ENCODE measurements around the gene SGTA. TPM values are rescaled to one million over a fixed set of nuclear protein-coding genes. Genes with fewer than 3 reads are reported as not detected.

SGTA gene
- total RNA-seq, 3 donors from 2014 or later (not counting 1 experiment from before 2014, with no cell fraction given): 35.2 to 38.1 (median 36.2) TPM

DNA sequence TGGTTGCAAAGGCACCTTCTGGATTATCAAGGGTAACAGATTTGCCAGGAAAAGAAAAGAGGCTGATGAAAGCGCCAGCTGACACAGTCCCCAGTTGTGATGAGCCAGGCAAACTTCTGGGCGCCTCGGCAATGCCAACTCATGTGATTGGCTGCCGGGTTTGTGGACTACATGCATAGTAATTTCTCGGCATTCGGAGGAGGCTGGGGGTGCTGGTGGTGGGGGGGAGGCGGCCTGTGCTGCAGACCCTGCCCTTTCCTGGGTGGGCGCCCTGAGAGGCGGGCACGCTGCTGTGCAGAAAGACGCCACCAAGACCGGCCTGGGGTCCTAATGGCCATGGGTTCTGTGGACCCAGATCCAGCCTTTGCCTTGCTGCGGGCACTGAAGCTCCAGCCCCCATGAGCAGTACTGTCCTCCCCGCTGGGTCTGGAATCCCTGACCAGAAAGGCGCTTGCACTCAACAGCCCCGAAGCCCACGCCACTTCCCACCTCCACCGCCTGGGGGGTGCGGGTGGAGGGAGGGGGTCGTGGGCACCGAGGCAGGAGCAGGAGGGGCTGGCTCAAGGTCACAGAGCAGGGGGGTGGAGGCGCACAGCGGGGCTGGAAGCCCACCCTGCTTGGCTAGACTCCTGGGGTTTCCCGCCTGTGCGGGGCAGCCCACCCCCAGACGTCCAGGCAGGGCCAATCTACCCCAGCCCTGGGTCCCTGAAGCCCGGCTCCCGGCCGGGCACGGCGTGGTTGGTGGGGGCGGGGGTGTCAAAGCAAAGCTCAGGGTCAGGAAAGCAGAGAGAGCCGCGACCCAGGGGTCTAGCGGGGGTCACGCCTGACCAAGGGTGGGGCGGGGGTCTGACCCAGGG is 62.9 kb downstream of the SGTA start:
- DNase-seq (no peak), ATAC-seq (no peak)
- Mint-ChIP-seq H3K4me3 (no peak overlapping the region), H3K27me3 (ENCODE audit: low read depth in 2 of 2) (peaks cover 8 to 12% of the 10 kb centered on the region in 2 donors), H3K27ac (no peak overlapping the region), H3K36me3 (no peaks in the 10 kb centered on the region), H3K9me3 (peaks cover 3 to 6% of the 10 kb centered on the region in 2 donors), H3K4me1 (peaks cover 0 to 2% of the 10 kb centered on the region in 2 donors)
- H3K27ac ChIP-seq (ENCODE audit: low read length): no peak overlapping the region
- H3K4me1 ChIP-seq (ENCODE audit: control insufficient read depth, insufficient read depth, low read length): peaks cover 11% of the 10 kb centered on the region
- H3K27me3 ChIP-seq (ENCODE audit: control insufficient read depth, insufficient read depth, low read length): peaks cover 17% of the 10 kb centered on the region
- peaks cover 4% of the 10 kb centered on the region for H3K9me3 ChIP-seq (ENCODE audit: control insufficient read depth, insufficient read depth, low read length)
- H3K4me3 ChIP-seq (ENCODE audit: low read length): peak overlapping the region; percentile 12
- 10% methylated on average over 36 of the region's 37 CpGs for WGBS (ENCODE audit: insufficient coverage)
- TF ChIP-seq, protein P1, sequence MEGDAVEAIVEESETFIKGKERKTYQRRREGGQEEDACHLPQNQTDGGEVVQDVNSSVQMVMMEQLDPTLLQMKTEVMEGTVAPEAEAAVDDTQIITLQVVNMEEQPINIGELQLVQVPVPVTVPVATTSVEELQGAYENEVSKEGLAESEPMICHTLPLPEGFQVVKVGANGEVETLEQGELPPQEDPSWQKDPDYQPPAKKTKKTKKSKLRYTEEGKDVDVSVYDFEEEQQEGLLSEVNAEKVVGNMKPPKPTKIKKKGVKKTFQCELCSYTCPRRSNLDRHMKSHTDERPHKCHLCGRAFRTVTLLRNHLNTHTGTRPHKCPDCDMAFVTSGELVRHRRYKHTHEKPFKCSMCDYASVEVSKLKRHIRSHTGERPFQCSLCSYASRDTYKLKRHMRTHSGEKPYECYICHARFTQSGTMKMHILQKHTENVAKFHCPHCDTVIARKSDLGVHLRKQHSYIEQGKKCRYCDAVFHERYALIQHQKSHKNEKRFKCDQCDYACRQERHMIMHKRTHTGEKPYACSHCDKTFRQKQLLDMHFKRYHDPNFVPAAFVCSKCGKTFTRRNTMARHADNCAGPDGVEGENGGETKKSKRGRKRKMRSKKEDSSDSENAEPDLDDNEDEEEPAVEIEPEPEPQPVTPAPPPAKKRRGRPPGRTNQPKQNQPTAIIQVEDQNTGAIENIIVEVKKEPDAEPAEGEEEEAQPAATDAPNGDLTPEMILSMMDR (IDR thresholded peaks at IDR 0.05): no peak
- intact Hi-C loops (cut with micrococcal nuclease): no loop called here
- H3K36me3 ChIP-seq (ENCODE audit: control insufficient read depth, insufficient read depth, low read length): no peaks in the 10 kb centered on the region

DNA sequence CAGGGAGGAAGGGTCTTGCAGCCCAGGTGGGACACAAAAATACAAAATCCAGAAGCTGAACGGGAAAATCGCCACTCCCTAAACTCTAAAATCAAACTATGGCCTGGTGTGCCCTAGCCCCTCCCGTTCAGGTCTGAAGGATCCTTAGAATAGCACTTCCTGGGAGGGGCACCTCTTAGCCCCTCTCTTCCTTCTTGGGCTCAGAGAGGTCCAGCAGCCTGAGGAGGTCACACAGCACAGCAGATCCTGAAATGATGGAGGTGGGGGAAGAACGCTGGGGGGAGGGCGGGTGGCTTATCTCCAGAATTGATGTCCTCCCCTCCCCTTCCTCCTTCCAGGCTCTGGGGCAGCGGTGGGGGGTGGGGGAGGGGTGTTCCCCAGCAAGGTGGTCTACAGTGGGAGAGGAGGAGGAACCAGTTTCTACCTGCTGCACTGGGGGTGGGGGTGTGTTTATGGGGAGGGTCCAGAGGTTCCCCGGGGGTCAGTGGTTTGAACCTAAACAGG is 63.8 kb downstream of the SGTA start:
- TF ChIP-seq, protein P1 (IDR thresholded peaks at IDR 0.05): no peak
- no peak overlapping the region for H3K27ac ChIP-seq (ENCODE audit: low read length)
- 63% methylated on average over 4 of the region's 7 CpGs for WGBS (ENCODE audit: insufficient coverage)
- peaks cover 17% of the 10 kb centered on the region for H3K27me3 ChIP-seq (ENCODE audit: control insufficient read depth, insufficient read depth, low read length)
- H3K4me1 Mint-ChIP-seq: peaks cover 0 to 5% of the 10 kb centered on the region in 2 donors
- peaks cover 11% of the 10 kb centered on the region for H3K4me1 ChIP-seq (ENCODE audit: control insufficient read depth, insufficient read depth, low read length)
- ATAC-seq: no peak
- H3K4me3 ChIP-seq (ENCODE audit: low read length): no peak overlapping the region
- no peak for DNase-seq
- H3K27ac Mint-ChIP-seq: no peak overlapping the region
- intact Hi-C loops (cut with micrococcal nuclease): no loop called here
- peaks cover 3 to 8% of the 10 kb centered on the region in 2 donors for H3K9me3 Mint-ChIP-seq
- peaks cover 4 to 11% of the 10 kb centered on the region in 2 donors for H3K27me3 Mint-ChIP-seq (ENCODE audit: low read depth in 2 of 2)
- no peaks in the 10 kb centered on the region for H3K36me3 Mint-ChIP-seq
- H3K9me3 ChIP-seq (ENCODE audit: control insufficient read depth, insufficient read depth, low read length): peaks cover 7% of the 10 kb centered on the region
- H3K36me3 ChIP-seq (ENCODE audit: control insufficient read depth, insufficient read depth, low read length): no peaks in the 10 kb centered on the region
- H3K4me3 Mint-ChIP-seq: no peak overlapping the region

DNA sequence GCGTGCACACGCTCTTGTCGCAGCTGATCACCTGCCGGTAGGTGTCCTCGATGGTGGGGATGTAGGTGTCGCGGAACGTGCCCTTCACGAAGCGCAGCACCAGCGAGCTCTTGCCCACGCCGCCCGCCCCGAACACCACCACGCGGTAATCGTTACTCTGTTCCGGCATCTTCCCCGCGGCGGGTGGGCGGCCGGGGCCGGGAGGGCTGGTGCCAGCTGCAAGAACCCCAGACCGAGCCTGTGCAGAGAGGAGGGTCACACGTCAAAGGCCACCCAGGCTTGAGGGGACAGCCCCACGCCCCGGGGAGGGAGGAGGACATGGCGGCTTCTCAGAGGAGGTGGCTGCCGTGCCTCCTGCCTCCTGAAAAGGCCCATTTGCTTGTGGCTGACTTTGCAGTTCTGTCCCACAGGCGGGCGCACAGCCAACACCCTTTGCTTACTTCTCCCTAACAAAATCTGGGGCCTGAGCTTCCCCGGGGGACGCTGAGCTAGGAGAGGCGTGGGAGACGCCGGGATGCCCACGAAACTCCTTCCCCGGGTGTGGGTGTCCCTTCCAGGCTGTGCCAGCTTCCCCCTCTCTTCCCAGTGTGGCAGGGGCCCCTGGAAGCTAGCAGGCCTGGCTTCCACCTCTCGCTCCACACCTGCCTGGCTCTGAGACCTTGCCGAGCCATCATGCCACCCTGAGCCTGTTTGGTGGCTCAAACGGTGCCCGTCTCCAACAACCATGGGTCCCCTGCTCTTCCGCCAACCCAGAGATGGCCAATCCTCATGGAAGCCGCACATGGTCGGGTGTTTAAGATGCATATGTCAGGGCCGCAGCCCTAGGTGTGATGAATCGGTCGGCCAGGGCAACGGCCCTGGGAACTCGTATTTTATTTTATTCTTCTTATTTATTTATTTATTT is 65.2 kb downstream of the SGTA start:
- Mint-ChIP-seq H3K4me3 (no peak overlapping the region), H3K4me1 (peaks cover 0 to 5% of the 10 kb centered on the region in 2 donors), H3K27me3 (ENCODE audit: low read depth in 2 of 2) (peaks cover 0 to 9% of the 10 kb centered on the region in 2 donors), H3K27ac (no peak overlapping the region), H3K36me3 (no peaks in the 10 kb centered on the region), H3K9me3 (peaks cover 3 to 8% of the 10 kb centered on the region in 2 donors)
- Histone ChIP-seq H3K9me3 (ENCODE audit: control insufficient read depth, insufficient read depth, low read length) (peaks cover 7% of the 10 kb centered on the region), H3K27ac (ENCODE audit: low read length) (no peak overlapping the region), H3K4me1 (ENCODE audit: control insufficient read depth, insufficient read depth, low read length) (peaks cover 11% of the 10 kb centered on the region), H3K27me3 (ENCODE audit: control insufficient read depth, insufficient read depth, low read length) (peaks cover 17% of the 10 kb centered on the region), H3K4me3 (ENCODE audit: low read length) (no peak overlapping the region), H3K36me3 (ENCODE audit: control insufficient read depth, insufficient read depth, low read length) (no peaks in the 10 kb centered on the region)
- intact Hi-C loops (cut with micrococcal nuclease): no loop called here
- TF ChIP-seq, protein P1 (IDR thresholded peaks at IDR 0.05): no peak
- WGBS (ENCODE audit: insufficient coverage): 89% methylated on average over 46 of the region's 52 CpGs
- ATAC-seq (no peak), DNase-seq (no peak)

Data from natural killer cell (primary cell).